DND-41 (cell line): ENCODE measurements around the gene CYFIP1.

Source experiments
- ATAC-seq: fragments of 200-7000 bp; cut with Tn5 transposase; 3 replicates; pipeline ENCODE4 v1.9.1; 2021; ENCODE audit warnings: low read depth; ENCODE audit not compliant: insufficient read depth
- DNase-seq: peaks from one replicate; pipeline ENCODE4 v3.0.0-alpha.2; 2020
- H2AFZ ChIP-seq: 2 replicates; pipeline ENCODE4 v1.6.0; 2012; ENCODE audit warnings: low read depth, low read length
- H3K27ac ChIP-seq: 2 replicates; pipeline ENCODE4 v1.5.1; 2012; ENCODE audit warnings: low read length, inconsistent platforms
- H3K27me3 ChIP-seq: fragments of 200-600 bp; sonication (generic); 2 replicates; pipeline ENCODE4 v1.6.0; 2012; ENCODE audit warnings: low read length, mild to moderate bottlenecking, inconsistent platforms; ENCODE audit not compliant: insufficient read depth, poor library complexity
- H3K36me3 ChIP-seq: 2 replicates; pipeline ENCODE4 v1.5.1; 2012; ENCODE audit warnings: low read length, inconsistent platforms; ENCODE audit not compliant: insufficient read depth
- H3K4me1 ChIP-seq: 2 replicates; pipeline ENCODE4 v1.5.1; 2012; ENCODE audit warnings: mild to moderate bottlenecking, low read length; ENCODE audit not compliant: insufficient read depth
- H3K4me2 ChIP-seq: 2 replicates; pipeline ENCODE4 v1.6.0; 2012; ENCODE audit warnings: mild to moderate bottlenecking, moderate library complexity, low read length, inconsistent platforms; ENCODE audit not compliant: insufficient read depth
- H3K4me3 ChIP-seq, 2 experiments: fragments of 200-600 bp in 1 of 2; shearing (Covaris generic) in 1 of 2; 2 replicates each; pipeline ENCODE4 v1.5.1; 2012 to 2016; ENCODE audit warnings: inconsistent platforms in 2 of 2, low read length in 2 of 2, mild to moderate bottlenecking in 2 of 2, low read depth in 1 of 2, moderate library complexity in 1 of 2
- H3K79me2 ChIP-seq: 2 replicates; pipeline ENCODE4 v1.6.0; 2012; ENCODE audit warnings: low read length, inconsistent platforms; ENCODE audit not compliant: insufficient read depth
- H3K9ac ChIP-seq: 2 replicates; pipeline ENCODE4 v1.6.0; 2012; ENCODE audit warnings: low read depth, mild to moderate bottlenecking, inconsistent platforms, low read length, moderate library complexity
- H3K9me3 ChIP-seq: 2 replicates; pipeline ENCODE4 v1.5.1; 2012; ENCODE audit warnings: low read length, moderate library complexity, mild to moderate bottlenecking, inconsistent platforms; ENCODE audit not compliant: insufficient read depth, severe bottlenecking
- H4K20me1 ChIP-seq: 2 replicates; pipeline ENCODE4 v1.6.0; 2012; ENCODE audit warnings: low read length; ENCODE audit not compliant: insufficient read depth
- EZH2 ChIP-seq: IDR thresholded peaks from 3 replicates; pipeline ENCODE4 v1.6.1; 2012; ENCODE audit warnings: borderline replicate concordance, low read depth, mild to moderate bottlenecking, moderate library complexity, low read length, inconsistent platforms; ENCODE audit not compliant: severe bottlenecking
- TF ChIP-seq, protein P1 (sequence below): IDR thresholded peaks from 2 replicates; pipeline ENCODE4 v1.5.1; 2012; ENCODE audit warnings: borderline replicate concordance, low read length, moderate library complexity, mild to moderate bottlenecking; ENCODE audit not compliant: poor library complexity, severe bottlenecking; ENCODE audit errors: extremely low read depth

Gene CYFIP1

GRCh38 chr15:22942306-22942855 is 37.8 kb downstream of the CYFIP1 start:
- Histone ChIP-seq H3K9me3 (no peaks in the 10 kb centered on the region), H3K4me2 (no peak overlapping the region), H3K9ac (no peak overlapping the region), H2AFZ (no peak overlapping the region), H3K79me2 (no peaks in the 10 kb centered on the region), H3K27ac (no peak overlapping the region), H3K36me3 (no peaks in the 10 kb centered on the region; the same call in 1 of the 2 replicates), H3K4me3 (no peak overlapping the region), H3K4me1 (no peaks in the 10 kb centered on the region), H3K27me3 (no peaks in the 10 kb centered on the region), H4K20me1 (no peaks in the 10 kb centered on the region)
- DNase-seq (no peak), ATAC-seq (no peak)
- TF ChIP-seq, protein P1, sequence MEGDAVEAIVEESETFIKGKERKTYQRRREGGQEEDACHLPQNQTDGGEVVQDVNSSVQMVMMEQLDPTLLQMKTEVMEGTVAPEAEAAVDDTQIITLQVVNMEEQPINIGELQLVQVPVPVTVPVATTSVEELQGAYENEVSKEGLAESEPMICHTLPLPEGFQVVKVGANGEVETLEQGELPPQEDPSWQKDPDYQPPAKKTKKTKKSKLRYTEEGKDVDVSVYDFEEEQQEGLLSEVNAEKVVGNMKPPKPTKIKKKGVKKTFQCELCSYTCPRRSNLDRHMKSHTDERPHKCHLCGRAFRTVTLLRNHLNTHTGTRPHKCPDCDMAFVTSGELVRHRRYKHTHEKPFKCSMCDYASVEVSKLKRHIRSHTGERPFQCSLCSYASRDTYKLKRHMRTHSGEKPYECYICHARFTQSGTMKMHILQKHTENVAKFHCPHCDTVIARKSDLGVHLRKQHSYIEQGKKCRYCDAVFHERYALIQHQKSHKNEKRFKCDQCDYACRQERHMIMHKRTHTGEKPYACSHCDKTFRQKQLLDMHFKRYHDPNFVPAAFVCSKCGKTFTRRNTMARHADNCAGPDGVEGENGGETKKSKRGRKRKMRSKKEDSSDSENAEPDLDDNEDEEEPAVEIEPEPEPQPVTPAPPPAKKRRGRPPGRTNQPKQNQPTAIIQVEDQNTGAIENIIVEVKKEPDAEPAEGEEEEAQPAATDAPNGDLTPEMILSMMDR = no peak
- no peak for TF ChIP-seq EZH2

- no peaks in the 10 kb centered on the region for H3K9me3 ChIP-seq
- TF ChIP-seq, protein P1 = no peak
- no peak for TF ChIP-seq EZH2
- no peak overlapping the region for H3K27ac ChIP-seq
- no peaks in the 10 kb centered on the region for H3K79me2 ChIP-seq
- no peak for DNase-seq
- no peak overlapping the region for H3K4me3 ChIP-seq
- no peaks in the 10 kb centered on the region for H3K4me1 ChIP-seq
- no peaks in the 10 kb centered on the region for H3K27me3 ChIP-seq
- no peaks in the 10 kb centered on the region; the same call in 1 of the 2 replicates for H3K36me3 ChIP-seq
- H3K9ac ChIP-seq = no peak overlapping the region
- H3K4me2 ChIP-seq = no peak overlapping the region
- H4K20me1 ChIP-seq = no peaks in the 10 kb centered on the region
- no peak overlapping the region for H2AFZ ChIP-seq
- ATAC-seq = no peak
These were observed 39.0 kb downstream of the CYFIP1 start for GRCh38 chr15:22941179-22941578.

DNA sequence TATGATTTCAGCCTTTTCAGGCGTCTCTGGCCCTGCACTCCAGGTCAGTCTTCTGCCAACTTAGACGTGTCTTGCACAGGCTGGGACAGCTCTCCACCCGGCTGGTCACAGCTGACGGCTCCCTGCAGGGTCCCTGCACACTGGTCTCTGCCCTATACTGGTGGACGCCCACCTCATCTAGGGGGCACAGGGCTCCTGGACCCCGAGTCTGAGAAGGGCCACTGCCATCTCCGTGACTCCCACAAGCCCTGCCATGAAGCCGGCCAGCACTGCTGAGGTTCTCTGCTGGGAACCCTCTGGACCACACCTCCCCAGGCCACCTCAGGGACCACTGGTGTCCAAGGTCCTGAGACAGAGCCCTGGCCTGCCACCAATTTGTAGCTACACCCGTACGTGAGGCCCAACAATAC is 40.5 kb downstream of the CYFIP1 start:
- DNase-seq = no peak

More for the DNA sequence above, 40.5 kb downstream of the CYFIP1 start:
- Histone ChIP-seq H3K79me2 (no peaks in the 10 kb centered on the region), H4K20me1 (no peaks in the 10 kb centered on the region), H3K4me1 (no peaks in the 10 kb centered on the region), H3K9me3 (no peaks in the 10 kb centered on the region), H3K4me3 (no peak overlapping the region), H3K36me3 (no peaks in the 10 kb centered on the region; the same call in 1 of the 2 replicates), H2AFZ (no peak overlapping the region), H3K4me2 (no peak overlapping the region), H3K27me3 (no peaks in the 10 kb centered on the region), H3K9ac (no peak overlapping the region), H3K27ac (no peak overlapping the region)
- no peak for ATAC-seq
- TF ChIP-seq, protein P1 = no peak
- no peak for TF ChIP-seq EZH2
